ENCODE measurements around the gene DHRS3. TPM values are rescaled to one million over a fixed set of nuclear protein-coding genes. Genes with fewer than 3 reads are reported as not detected.
A peak's percentile ranks its signal among the peaks of the same experiment; 100 is the strongest.

Gene DHRS3
- total RNA-seq, 1 experiment from 2014 or later = 2.6 TPM

GRCh38 chr1:12629511-12629956 lies 11.5 kb upstream of the DHRS3 start:
- Histone ChIP-seq H3K4me1 (peaks cover 6% of the 10 kb centered on the region), H3K4me3 (no peak overlapping the region), H3K27ac (no peak overlapping the region), H3K27me3 (no peaks in the 10 kb centered on the region), H3K9me3 (replicated peaks) (no peaks in the 10 kb centered on the region), H3K36me3 (no peaks in the 10 kb centered on the region)
- DNase-seq = peak in 1 of 2 experiments; percentile 44

GRCh38 chr1:12627296-12627695 lies 9.3 kb upstream of the DHRS3 start:
- Histone ChIP-seq H3K27ac (no peak overlapping the region), H3K4me1 (peaks cover 4% of the 10 kb centered on the region; the same call in 1 of the 2 replicates), H3K9me3 (replicated peaks) (no peaks in the 10 kb centered on the region), H3K27me3 (no peaks in the 10 kb centered on the region), H3K4me3 (no peak overlapping the region), H3K36me3 (no peaks in the 10 kb centered on the region)
- peak in 1 of 2 experiments; percentile 60 for DNase-seq

DNA sequence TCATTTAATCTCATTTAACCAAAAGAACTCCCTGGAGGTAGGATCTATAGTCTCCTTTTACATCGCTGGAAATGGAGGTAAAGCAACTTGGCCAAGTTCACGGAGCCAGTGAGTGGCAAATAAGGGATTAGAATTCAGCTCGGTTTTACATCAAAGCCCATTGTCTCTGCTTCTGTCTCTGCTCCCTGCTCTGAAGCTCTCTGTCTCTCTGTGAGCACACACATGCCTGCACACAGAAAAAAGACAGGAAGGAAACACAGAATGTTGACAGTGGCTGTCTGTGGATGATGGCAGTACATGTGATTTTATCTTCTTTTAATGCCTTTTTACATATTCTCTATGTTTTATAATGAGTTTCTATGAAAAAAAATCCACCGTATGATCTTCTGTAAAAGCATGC lies 8.9 kb upstream of the DHRS3 start:
- H3K27me3 ChIP-seq = no peaks in the 10 kb centered on the region
- no peak overlapping the region for H3K27ac ChIP-seq
- H3K4me1 ChIP-seq = peaks cover 9% of the 10 kb centered on the region
- no peaks in the 10 kb centered on the region for H3K36me3 ChIP-seq
- peak in 1 of 2 experiments; percentile 52 for DNase-seq
- no peaks in the 10 kb centered on the region for H3K9me3 ChIP-seq (replicated peaks)
- no peak overlapping the region for H3K4me3 ChIP-seq

GRCh38 chr1:12625276-12625675 lies 7.3 kb upstream of the DHRS3 start:
- Histone ChIP-seq H3K4me1 (peaks cover 25% of the 10 kb centered on the region), H3K27me3 (no peaks in the 10 kb centered on the region), H3K36me3 (no peaks in the 10 kb centered on the region), H3K9me3 (replicated peaks) (no peaks in the 10 kb centered on the region), H3K4me3 (no peak overlapping the region), H3K27ac (no peak overlapping the region)
- no peak for DNase-seq

DNA sequence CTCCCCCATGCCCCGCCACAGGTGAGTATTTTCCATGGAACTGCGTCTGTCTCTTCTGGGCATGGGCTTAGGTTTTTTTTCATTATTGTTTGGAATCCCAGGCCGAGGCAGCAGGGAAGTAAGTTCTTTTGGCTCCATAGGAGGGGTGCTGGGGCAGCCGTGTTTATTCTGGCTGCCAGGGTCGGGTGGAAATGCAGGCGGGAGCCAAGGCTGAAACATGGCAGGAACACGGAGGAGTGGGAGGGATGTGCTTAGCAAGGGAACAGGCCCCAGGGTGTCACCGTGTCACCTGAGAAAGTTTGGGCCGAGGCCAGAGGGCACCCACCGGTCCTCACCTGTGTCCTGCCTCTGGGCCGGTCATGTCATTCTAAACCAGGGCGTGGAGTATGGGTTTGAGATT lies 4.5 kb upstream of the DHRS3 start:
- Histone ChIP-seq H3K4me3 (peak overlapping the region; percentile 28), H3K9me3 (replicated peaks) (no peaks in the 10 kb centered on the region), H3K4me1 (peaks cover 35% of the 10 kb centered on the region), H3K36me3 (no peaks in the 10 kb centered on the region), H3K27me3 (no peaks in the 10 kb centered on the region), H3K27ac (peak overlapping the region; percentile 39)
- no peak for DNase-seq

- peaks cover 35% of the 10 kb centered on the region for H3K4me1 ChIP-seq
- no peaks in the 10 kb centered on the region for H3K27me3 ChIP-seq
- peak; percentile 80 to 94 for DNase-seq
- no peaks in the 10 kb centered on the region for H3K9me3 ChIP-seq (replicated peaks)
- no peaks in the 10 kb centered on the region for H3K36me3 ChIP-seq
- peak overlapping the region; percentile 39 for H3K27ac ChIP-seq
- H3K4me3 ChIP-seq = peak overlapping the region; percentile 28
Measured at GRCh38 chr1:12621346-12622335, 3.6 kb upstream of the DHRS3 start.

- no peak overlapping the region for H3K4me3 ChIP-seq
- H3K4me1 ChIP-seq = peaks cover 35% of the 10 kb centered on the region
- H3K27me3 ChIP-seq = no peaks in the 10 kb centered on the region
- no peaks in the 10 kb centered on the region for H3K36me3 ChIP-seq
- H3K9me3 ChIP-seq (replicated peaks) = no peaks in the 10 kb centered on the region
- no peak for DNase-seq
- H3K27ac ChIP-seq = no peak overlapping the region
Measured at GRCh38 chr1:12620931-12621330, 2.9 kb upstream of the DHRS3 start.

- H3K27ac ChIP-seq = no peak overlapping the region
- peaks cover 39% of the 10 kb centered on the region for H3K4me1 ChIP-seq
- no peaks in the 10 kb centered on the region for H3K36me3 ChIP-seq
- peak in 1 of 2 experiments; percentile 46 for DNase-seq
- no peaks in the 10 kb centered on the region for H3K9me3 ChIP-seq (replicated peaks)
- H3K27me3 ChIP-seq = no peaks in the 10 kb centered on the region
- H3K4me3 ChIP-seq = no peak overlapping the region
Measured at GRCh38 chr1:12620488-12620865, 2.5 kb upstream of the DHRS3 start.

DNA sequence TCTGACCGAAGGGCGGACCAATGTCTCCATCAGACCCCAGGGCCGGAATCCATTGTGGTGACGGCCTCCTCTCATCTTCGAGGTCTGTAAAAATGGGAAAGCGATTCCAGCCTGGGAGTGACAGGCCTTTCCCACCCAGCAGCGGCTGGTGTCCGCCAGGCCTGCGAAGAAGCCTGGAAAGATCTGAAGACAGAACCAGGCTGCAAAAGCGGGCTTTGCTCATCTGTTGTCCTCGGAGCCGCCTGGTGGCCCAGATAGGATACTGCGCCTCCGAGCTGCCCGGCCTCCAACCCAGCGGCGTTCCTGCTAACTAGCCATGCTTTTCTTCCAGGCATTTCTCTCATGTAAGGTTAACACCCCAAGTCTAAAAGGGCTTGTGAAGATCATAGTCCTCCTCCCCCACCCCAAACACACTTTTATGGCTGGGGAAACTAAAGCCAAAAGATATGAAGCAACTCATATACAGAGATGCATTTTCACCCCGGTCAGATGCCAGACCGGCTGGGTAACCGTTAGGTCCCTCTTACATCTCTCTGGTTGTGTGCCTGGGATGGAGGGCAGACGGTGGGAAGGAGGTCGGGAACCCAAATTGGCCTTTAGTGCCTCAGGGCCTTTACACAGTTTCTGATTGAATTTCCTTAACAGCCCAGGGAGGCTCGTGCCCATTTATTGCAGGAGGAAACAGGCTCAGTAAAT lies 1.9 kb upstream of the DHRS3 start:
- no peaks in the 10 kb centered on the region for H3K27me3 ChIP-seq
- no peaks in the 10 kb centered on the region for H3K9me3 ChIP-seq (replicated peaks)
- H3K4me3 ChIP-seq = peak overlapping the region; percentile 46
- H3K36me3 ChIP-seq = no peaks in the 10 kb centered on the region
- peak; percentile 85 to 95 for DNase-seq
- peaks cover 43% of the 10 kb centered on the region for H3K4me1 ChIP-seq
- H3K27ac ChIP-seq = peak overlapping the region; percentile 26; the same call in 1 of the 2 replicates

GRCh38 chr1:12618965-12619791 lies 1.2 kb upstream of the DHRS3 start:
- Histone ChIP-seq H3K4me3 (peak overlapping the region; percentile 46), H3K4me1 (peaks cover 43% of the 10 kb centered on the region), H3K36me3 (no peaks in the 10 kb centered on the region), H3K27ac (peak overlapping the region; percentile 26; the same call in 1 of the 2 replicates), H3K9me3 (replicated peaks) (no peaks in the 10 kb centered on the region), H3K27me3 (no peaks in the 10 kb centered on the region)
- DNase-seq = peak; percentile 66 to 74

DNA sequence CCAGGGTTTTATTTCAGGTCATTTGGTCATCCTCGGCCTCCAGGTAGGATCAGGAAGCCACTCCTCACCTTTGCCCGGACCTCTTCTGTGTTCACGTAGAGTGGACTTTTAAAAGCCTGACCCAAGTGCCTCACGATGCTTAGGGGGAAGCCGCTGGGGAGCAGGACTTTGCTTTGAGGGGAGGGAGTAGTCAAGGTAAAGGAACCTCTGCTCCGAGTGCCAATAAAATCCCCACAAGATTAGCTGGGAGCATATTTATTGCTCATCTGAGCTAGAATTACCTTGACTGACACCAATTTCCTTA lies 603 bp upstream of the DHRS3 start:
- DNase-seq = no peak
- H3K27me3 ChIP-seq = no peaks in the 10 kb centered on the region
- H3K4me1 ChIP-seq = peaks cover 43% of the 10 kb centered on the region

DNA sequence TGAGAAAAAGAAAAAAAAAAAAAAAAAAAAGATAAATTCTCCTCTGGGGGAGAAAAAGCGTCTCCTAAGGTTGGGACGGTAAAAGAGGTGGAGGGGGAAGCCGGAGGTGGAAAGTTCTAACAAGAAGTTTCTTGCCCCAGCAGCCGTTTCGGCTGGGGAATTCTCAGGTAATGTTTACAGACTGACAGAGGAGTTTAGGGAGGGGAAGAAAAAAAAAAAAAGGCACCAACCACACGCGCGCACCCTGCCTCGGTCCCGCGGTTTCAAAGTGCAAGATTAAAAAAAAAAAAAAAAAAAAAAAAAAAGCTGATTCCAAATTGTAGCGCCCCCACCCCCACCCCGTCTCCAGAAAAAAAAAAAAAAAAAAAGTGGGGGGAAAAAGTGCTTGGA lies 504 bp downstream of the DHRS3 start:
- Histone ChIP-seq H3K27me3 (no peaks in the 10 kb centered on the region), H3K36me3 (no peaks in the 10 kb centered on the region), H3K4me3 (peak overlapping the region; percentile 27), H3K27ac (no peak overlapping the region), H3K4me1 (peaks cover 41% of the 10 kb centered on the region), H3K9me3 (replicated peaks) (no peaks in the 10 kb centered on the region; the same call in 1 of the 2 replicates)
- DNase-seq = no peak

More for the DNA sequence above, 603 bp upstream of the DHRS3 start:
- H3K36me3 ChIP-seq = no peaks in the 10 kb centered on the region
- H3K27ac ChIP-seq = peak overlapping the region; percentile 26; the same call in 1 of the 2 replicates
- H3K9me3 ChIP-seq (replicated peaks) = no peaks in the 10 kb centered on the region
- peak overlapping the region; percentile 46 for H3K4me3 ChIP-seq

DNA sequence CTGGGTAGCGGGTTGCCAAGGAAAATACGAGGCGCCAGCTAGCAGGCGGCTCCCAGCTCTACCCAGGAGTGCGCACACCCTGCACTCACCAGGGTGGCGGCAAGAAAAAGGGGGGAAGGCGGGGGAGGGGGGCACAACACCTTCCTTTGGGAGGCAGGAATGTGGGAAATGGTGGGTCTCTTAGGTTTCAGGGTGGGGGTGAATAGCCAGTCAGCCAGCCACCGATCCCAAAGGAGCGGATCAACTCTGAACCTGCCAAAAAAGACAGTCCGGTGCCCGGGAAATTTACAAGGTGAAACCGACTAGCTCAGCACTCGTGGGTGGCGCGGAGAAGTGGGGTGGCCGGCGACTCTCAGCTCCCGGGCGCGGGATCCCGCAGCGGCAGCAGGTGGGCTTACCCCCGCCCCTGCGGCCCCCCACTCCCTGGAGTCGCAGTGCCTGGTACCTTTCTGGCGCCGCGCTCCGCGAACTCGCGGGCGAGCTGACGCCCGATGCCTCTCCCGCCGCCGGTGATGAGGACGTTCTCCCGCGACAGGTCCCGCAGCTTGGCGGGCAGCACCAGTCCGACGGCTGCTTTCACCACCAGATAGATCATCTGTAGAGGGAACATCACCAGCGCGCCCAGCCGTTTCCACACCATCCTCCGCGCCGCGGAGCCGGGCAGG lies 1.2 kb downstream of the DHRS3 start:
- H3K36me3 ChIP-seq = no peaks in the 10 kb centered on the region
- H3K27ac ChIP-seq = no peak overlapping the region; the same call in 1 of the 2 replicates
- peak overlapping the region; percentile 27 for H3K4me3 ChIP-seq
- peaks cover 34% of the 10 kb centered on the region for H3K4me1 ChIP-seq
- H3K27me3 ChIP-seq = no peaks in the 10 kb centered on the region
- no peak for DNase-seq
- no peaks in the 10 kb centered on the region; the same call in 1 of the 2 replicates for H3K9me3 ChIP-seq (replicated peaks)

Data from SJCRH30 (cell line).